Measurements from ENCODE around the gene DMD.

Gene DMD

GRCh38 chrX:32483534-32484136 is 727.7 kb downstream of the DMD start:
- DNase-seq (ENCODE audit: low read depth): no peak

- no peak for DNase-seq (ENCODE audit: low read depth)
Observed at GRCh38 chrX:32480019-32480418, 731.3 kb downstream of the DMD start.

DNA sequence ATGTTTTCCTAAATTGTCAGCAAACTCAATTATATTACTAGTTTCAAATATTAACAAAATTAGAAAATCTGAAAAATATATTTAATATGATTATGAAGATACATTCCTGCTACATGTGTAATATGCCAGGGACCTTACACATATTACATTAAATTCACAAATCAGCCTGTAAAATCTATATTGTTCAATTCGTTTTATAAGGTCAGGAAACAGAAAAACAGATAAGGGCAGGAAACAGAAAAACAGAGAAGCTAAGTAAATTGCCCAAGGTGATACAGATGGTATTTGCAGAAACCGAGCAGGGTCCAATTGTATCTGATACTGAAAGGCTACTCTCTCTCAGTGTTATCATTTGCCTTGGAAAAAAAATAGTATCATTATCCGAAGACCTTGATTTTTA is 739.0 kb downstream of the DMD start:
- DNase-seq (ENCODE audit: low read depth): no peak

DNA sequence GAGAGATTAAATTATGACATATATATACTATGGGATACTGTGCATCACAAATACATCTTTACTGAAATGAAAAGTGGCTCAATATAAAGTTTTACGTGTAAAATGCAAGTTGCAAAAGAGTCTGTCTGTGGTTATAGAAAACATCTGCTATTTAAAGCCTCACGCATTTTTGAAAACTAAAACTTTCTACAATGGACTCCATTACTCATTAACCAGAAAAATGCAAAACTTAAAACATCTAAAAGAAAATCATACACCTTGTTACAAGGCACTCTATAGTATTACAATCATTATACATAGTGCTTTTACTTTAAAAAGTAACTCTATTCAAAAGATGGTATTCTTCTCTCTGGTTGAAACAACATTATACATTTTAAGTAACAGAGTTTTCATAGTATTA is 755.6 kb downstream of the DMD start:
- DNase-seq (ENCODE audit: low read depth): no peak

GRCh38 chrX:32451954-32452695 is 759.2 kb downstream of the DMD start:
- DNase-seq (ENCODE audit: low read depth): no peak

DNA sequence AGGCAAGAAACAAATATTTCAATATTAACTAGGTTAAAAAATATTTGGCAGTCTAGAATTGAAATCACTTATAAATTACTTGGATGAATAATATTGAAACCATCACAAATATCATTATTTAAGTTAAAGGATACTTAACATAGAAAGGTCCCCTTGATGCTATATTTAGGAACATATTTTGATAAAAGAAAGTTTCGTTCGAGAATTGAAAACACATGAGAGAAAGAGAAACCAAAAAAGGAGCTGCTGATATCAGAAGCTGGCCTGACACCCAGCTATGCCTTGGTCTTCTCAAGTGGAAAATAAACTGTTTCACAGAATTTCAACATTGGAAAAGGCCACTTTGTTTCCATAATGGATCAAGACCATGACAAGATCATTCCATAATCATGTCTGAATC is 762.4 kb downstream of the DMD start:
- no peak for DNase-seq (ENCODE audit: low read depth)

DNA sequence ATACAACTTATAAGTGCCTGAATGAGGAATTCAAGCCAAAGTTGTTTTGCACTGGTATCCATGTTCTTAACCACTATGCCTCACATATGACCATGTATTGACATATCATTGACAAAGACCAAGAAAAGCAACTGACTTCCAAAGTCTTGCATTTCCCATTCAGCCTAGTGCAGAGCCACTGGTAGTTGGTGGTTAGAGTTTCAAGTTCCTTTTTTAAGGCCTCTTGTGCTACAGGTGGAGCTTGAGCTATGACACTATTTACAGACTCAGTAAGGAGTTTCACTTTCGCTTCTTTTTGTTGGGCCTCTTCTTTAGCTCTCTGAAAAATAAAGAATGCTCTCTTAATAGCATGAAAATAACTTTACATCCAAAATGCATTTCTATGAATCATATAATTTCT is 763.0 kb downstream of the DMD start:
- no peak for DNase-seq (ENCODE audit: low read depth)

GRCh38 chrX:32447640-32448039 is 763.7 kb downstream of the DMD start:
- DNase-seq (ENCODE audit: low read depth): no peak

GRCh38 chrX:32443841-32444240 is 767.5 kb downstream of the DMD start:
- DNase-seq (ENCODE audit: low read depth): no peak

GRCh38 chrX:32421266-32421665 is 790.1 kb downstream of the DMD start:
- DNase-seq (ENCODE audit: low read depth): no peak

- no peak for DNase-seq (ENCODE audit: low read depth)
Observed at GRCh38 chrX:32408389-32408788, 803.0 kb downstream of the DMD start.

GRCh38 chrX:32397562-32398216 is 813.7 kb downstream of the DMD start:
- no peak for DNase-seq (ENCODE audit: low read depth)

DNA sequence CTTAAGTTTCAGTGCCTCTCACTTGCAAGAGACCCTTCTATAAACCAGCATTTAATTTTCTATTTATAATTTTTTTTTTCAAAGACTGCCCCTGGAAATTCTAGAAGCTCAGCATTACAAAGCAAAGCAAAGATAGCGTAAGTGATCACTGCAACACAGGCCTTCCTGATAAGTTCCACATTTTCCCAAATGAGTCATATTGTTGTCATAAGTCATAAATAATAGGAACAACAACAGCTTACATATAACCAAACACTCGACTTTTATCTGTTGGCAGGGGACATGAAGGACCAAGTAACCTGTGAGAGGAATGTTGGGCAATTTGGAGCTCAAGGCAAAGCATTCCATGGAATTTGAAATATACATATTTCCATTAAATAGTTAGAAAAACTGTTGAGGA is 815.5 kb downstream of the DMD start:
- no peak for DNase-seq (ENCODE audit: low read depth)

DNA sequence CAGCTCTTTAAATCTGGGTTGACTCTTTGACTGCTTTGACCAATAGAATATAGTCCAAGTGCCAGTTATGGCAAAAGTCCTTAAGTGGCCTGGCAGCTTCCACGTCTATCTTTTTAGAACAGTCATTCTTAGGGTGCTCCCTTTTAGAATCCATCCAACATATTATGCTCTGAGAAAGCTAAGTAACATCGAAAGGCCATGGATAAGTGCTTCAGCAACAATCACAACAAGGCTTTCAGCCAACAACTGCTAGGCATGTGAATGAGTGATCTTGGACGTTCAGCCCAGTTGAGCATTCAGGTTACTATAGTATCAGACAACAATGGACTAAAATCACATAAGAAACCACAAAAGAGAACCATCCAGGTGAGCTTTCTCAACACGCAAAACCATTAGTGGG is 818.7 kb downstream of the DMD start:
- DNase-seq (ENCODE audit: low read depth): no peak

GRCh38 chrX:32370456-32371205 is 840.7 kb downstream of the DMD start:
- no peak for DNase-seq (ENCODE audit: low read depth)

DNA sequence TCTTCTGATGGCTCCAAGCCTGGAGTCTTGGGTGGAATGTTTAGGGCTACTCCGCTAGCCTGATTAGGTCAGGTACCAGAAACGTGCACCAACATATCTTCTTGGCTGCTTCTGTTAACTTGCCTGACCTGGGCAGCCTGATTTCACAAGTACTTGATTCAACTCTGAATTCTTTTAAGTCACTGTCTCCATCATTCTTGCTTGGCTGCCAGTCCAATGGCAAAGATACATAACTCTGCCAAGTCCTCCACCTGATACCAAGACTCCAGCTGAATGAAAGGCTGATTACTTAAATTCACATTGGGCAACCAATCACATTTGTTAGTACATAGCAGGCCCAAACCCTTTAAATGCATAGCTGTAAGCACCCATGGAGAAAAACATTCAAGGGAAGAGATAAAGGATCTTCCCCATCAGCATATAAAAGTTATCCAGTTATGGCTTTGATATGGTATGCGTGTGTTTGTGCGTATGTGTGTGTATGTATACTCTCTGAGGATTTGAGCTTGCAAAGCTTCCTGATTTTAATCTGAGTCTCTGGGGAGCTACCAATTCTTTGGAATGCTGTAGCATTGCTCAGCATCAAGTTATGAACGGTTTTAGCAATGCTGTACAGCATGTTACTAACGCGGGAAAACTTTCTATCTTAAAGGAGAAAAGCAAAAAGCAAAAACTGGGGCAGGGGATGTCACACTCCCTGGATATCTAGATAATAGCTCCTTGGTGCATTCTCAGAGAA is 917.2 kb downstream of the DMD start:
- DNase-seq (ENCODE audit: low read depth): no peak

- no peak for DNase-seq (ENCODE audit: low read depth)
Observed at GRCh38 chrX:32289356-32289755, 922.0 kb downstream of the DMD start.

DNA sequence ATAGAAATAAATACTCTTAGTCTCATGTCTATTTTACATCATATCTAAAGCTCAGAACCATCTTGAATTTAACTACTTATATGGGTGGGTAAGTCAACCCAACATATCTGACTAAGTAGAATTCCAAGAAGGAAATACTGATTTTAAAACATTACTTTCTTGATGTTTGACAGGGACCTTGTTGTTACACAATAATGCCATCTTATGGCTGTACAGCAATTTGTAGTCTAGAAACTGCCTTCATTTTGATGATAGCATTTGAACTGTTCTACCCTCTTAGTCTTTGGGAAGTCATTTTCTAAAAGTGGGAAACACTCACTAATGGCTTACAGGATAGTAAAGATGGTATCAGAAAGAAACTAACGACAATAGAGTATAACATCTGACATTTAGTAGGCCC is 929.5 kb downstream of the DMD start:
- DNase-seq (ENCODE audit: low read depth): no peak

DNA sequence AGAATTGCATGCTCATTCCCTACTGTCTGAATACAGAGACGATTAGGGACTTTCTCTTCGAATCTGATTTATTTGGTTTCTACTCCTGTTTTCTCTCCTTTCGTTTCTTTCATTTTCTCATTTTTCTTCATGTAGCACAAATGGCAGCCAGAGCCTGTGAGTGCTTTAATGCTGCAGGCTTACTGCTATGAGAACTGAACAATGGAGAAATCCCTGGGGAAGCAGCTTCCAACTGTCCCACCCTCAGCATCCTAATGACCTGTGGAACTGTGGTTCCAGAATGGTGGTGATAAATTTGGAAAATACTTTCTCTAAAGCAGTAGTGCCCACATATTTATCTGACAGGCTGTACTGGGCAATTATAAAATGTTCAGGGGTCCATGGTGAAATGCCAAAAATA is 930.4 kb downstream of the DMD start:
- DNase-seq (ENCODE audit: low read depth): no peak

DNA sequence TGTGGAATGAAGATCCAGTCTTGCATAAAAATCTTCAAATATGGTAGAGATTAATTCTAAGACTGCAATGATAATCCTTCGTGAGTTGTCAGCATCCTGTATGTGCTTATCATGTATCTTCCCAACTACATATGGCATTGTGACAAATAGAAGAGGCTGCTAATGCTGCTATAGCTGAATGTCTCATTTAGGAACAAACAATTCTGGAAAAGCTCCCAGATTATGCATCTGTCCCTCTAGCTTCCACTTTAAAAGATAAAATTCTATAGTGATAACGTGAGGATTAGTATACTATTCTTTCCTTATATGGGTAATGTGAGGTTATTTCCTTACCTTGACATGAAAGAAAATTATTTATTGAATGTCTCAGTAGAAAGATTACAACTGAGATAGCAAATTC is 930.9 kb downstream of the DMD start:
- no peak for DNase-seq (ENCODE audit: low read depth)

DNA sequence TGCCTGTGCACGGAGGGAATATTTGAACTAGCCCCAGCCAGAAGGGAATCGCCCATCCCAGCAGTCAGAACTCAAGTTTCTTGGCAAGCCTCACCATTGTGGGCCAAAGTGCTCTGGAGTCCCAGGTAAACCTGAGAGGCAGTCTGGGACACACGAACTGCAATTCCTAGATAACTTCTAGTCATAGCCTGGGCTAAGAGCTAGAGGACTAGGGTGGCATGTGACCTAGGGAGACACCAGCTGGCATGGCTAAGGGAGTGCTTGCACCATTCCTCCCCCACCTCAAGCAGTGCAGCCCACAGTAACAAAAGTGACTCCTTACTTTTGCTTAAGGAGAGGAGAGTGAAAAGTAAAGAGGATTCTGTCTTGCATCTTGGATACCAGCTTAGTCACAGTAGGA is 935.2 kb downstream of the DMD start:
- DNase-seq (ENCODE audit: low read depth): no peak

DNA sequence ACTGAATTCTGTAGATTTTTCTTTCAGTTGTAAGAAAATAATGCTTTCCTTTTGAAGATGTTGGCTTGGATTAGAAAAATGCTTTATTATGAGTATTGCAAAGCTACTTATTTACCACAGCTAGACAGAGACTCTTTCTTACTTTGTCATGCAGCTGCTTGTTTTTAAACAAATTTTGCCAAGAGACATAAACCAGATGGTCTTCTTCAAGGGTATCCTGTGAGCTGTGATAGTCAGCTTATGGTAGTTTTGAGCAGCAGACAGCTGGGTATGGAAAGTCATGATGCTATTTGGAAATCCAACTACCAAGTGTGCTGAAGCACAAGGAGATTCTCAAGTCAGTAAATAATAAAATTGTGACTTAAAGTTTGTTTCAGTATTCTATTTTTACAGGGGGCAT is 941.5 kb downstream of the DMD start:
- DNase-seq (ENCODE audit: low read depth): no peak
